ENCODE measurements around the gene LSAMP. TPM values are rescaled to one million over a fixed set of nuclear protein-coding genes. Genes with fewer than 3 reads are reported as not detected.

LSAMP gene
- total RNA-seq, 4 donors from 2014 or later = 4.3 to 5.2 (median 5.0) TPM

DNA sequence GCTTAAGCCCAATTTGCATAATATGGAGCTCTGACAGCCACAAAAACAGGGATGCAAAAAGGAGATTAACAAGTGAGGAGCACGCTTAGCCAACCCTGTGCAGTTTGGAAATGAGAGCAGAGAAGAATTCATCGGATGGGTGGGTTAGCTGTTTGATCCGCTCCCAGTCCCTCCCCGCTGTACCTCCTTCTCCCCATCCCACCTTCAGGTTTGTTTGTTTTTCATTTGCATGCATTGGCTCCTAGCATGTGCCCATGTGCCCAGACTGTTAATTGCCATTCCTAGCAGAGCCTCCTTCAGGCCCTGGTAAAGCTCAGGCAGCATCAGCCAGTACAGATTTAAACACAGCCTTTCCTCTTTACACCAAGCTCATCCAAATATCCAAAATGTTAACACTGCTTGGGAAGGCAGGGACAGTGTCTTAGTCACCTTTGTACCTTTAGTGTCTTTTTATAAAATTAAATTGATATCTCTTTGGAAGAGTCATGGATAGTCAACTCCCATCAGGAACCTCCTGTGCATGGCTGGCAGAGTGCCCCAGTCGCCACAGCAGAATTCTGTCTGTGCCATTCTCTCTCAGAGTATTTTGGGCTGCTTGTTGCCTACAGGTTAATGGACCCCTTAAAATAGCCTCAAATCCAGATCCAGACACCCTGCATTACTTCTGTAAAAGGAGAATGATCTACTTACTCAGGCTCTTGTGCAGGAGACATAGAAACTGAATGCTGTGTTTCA lies 244.2 kb downstream of the LSAMP start:
- WGBS = 77% methylated on average over 5 of the region's 5 CpGs
- Histone ChIP-seq H3K36me3 (no peaks in the 10 kb centered on the region), H3K9me3 (no peaks in the 10 kb centered on the region), H3K4me1 (no peaks in the 10 kb centered on the region), H3K27ac (no peak overlapping the region), H3K4me3 (no peak overlapping the region), H3K27me3 (no peaks in the 10 kb centered on the region)
- TF ChIP-seq, protein P1, sequence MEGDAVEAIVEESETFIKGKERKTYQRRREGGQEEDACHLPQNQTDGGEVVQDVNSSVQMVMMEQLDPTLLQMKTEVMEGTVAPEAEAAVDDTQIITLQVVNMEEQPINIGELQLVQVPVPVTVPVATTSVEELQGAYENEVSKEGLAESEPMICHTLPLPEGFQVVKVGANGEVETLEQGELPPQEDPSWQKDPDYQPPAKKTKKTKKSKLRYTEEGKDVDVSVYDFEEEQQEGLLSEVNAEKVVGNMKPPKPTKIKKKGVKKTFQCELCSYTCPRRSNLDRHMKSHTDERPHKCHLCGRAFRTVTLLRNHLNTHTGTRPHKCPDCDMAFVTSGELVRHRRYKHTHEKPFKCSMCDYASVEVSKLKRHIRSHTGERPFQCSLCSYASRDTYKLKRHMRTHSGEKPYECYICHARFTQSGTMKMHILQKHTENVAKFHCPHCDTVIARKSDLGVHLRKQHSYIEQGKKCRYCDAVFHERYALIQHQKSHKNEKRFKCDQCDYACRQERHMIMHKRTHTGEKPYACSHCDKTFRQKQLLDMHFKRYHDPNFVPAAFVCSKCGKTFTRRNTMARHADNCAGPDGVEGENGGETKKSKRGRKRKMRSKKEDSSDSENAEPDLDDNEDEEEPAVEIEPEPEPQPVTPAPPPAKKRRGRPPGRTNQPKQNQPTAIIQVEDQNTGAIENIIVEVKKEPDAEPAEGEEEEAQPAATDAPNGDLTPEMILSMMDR (IDR thresholded peaks at IDR 0.05) = no peak
- TF ChIP-seq EP300 (IDR thresholded peaks at IDR 0.05) (no peak), POLR2A (IDR thresholded peaks at IDR 0.05) (no peak), POLR2AphosphoS5 (IDR thresholded peaks at IDR 0.05) (no peak)
- DNase-seq (ENCODE audit: low spot score in 2 of 2) = no peak

DNA sequence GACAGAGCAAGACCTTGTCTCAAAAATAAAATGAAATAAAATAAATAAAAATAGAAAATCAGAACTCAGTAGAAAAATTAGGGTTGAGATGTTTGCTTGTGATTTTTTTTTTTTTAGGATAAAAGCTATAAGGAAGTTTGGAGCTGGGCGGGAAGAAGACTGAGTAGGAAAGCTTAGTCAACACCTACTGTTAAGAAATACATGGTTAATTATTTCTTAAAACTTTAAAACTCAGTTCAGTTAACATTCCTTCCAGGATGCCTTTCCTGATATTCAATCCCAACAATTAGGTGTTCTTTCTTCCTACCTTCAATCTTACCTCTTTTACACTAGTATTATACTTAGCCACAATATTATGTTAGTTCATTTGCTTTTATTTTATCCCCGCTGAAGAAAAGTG lies 246.2 kb downstream of the LSAMP start:
- Histone ChIP-seq H3K36me3 (no peaks in the 10 kb centered on the region), H3K27ac (no peak overlapping the region), H3K9me3 (no peaks in the 10 kb centered on the region), H3K27me3 (no peaks in the 10 kb centered on the region), H3K4me1 (no peaks in the 10 kb centered on the region), H3K4me3 (no peak overlapping the region)
- no peak for TF ChIP-seq POLR2A (IDR thresholded peaks at IDR 0.05)
- TF ChIP-seq POLR2AphosphoS5 (IDR thresholded peaks at IDR 0.05) = no peak
- TF ChIP-seq EP300 (IDR thresholded peaks at IDR 0.05) = no peak
- TF ChIP-seq, protein P1 (IDR thresholded peaks at IDR 0.05) = no peak
- no peak for DNase-seq (ENCODE audit: low spot score in 2 of 2)
- WGBS = 93% methylated on average over 2 of the region's 2 CpGs

DNA sequence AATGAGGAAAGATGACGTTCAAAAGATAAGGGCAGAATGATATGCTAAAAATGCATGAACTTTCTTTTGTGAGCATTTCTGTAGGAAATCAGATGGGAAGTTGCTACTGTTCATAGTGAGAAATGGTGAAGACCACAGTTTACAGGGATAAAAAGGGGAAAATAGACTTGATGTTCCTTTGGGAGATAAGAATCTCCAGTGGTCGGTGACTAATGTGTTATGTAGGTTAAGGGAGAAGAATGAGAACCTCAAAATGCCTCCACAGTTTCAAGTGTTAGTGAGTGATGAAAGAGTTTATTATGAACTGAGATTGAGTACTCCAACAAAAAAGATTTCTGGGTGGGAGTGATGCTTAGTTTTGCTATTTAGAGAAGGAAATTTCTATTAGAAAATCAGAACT lies 247.2 kb downstream of the LSAMP start:
- no peak for DNase-seq (ENCODE audit: low spot score in 2 of 2)
- no peaks in the 10 kb centered on the region for H3K36me3 ChIP-seq
- no peaks in the 10 kb centered on the region for H3K27me3 ChIP-seq
- no peaks in the 10 kb centered on the region for H3K9me3 ChIP-seq
- TF ChIP-seq EP300 (IDR thresholded peaks at IDR 0.05) (no peak), POLR2A (IDR thresholded peaks at IDR 0.05) (no peak), POLR2AphosphoS5 (IDR thresholded peaks at IDR 0.05) (no peak)
- TF ChIP-seq, protein P1 (IDR thresholded peaks at IDR 0.05) = no peak
- no peak overlapping the region for H3K27ac ChIP-seq
- H3K4me1 ChIP-seq = no peaks in the 10 kb centered on the region
- WGBS = 54% methylated on average over 2 of the region's 2 CpGs
- no peak overlapping the region for H3K4me3 ChIP-seq

DNA sequence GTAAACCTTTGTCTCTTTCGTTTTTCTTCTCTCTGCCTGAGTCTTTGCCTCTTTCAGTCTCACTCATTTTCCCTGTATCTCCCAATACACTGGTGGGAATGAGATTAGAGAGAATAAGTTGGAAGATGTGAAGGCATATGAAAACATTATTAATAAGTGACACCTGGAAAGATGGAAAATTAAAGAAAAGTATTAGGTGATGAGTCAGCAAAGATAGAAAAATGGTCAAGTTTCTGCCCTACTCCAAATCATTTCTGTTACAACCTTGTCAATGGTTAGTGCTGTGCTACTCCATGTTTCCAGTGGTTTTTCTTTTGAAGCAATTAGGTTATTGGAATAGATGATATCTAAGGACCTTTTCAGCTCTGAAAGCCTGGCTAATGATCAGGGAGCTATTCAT lies 252.8 kb downstream of the LSAMP start:
- no peaks in the 10 kb centered on the region for H3K27me3 ChIP-seq
- DNase-seq (ENCODE audit: low spot score in 2 of 2) = no peak
- H3K4me3 ChIP-seq = no peak overlapping the region
- no peak for TF ChIP-seq EP300 (IDR thresholded peaks at IDR 0.05)
- H3K4me1 ChIP-seq = no peaks in the 10 kb centered on the region
- no peaks in the 10 kb centered on the region for H3K9me3 ChIP-seq
- no peak overlapping the region for H3K27ac ChIP-seq
- no peaks in the 10 kb centered on the region for H3K36me3 ChIP-seq
- 78% methylated on average over 1 of the region's 1 CpG for WGBS

DNA sequence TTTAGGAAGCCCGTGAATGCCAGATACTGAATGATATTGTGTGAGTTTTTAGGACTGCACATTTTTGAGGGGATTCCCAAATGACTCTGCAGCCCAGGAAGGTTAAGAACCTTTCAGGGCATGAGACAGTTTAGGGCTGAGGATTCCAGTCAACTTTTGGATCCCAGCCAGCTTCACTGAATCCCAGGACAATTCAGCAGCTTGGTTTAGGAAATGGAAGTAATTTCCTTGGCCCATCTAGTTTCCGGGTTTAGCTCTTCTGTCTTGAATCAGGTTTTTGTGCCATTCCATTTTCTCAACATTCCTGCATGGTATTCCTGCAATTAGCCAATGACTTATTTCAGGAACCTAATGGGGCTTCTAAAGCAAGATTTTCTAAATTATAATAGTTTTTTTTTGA lies 253.9 kb downstream of the LSAMP start:
- Histone ChIP-seq H3K4me3 (no peak overlapping the region), H3K9me3 (no peaks in the 10 kb centered on the region), H3K27me3 (no peaks in the 10 kb centered on the region), H3K4me1 (no peaks in the 10 kb centered on the region), H3K36me3 (no peaks in the 10 kb centered on the region), H3K27ac (no peak overlapping the region)
- WGBS = 49% methylated on average over 2 of the region's 2 CpGs
- TF ChIP-seq EP300 (IDR thresholded peaks at IDR 0.05) = no peak
- TF ChIP-seq, protein P1 (IDR thresholded peaks at IDR 0.05) = no peak
- DNase-seq (ENCODE audit: low spot score in 2 of 2) = no peak

DNA sequence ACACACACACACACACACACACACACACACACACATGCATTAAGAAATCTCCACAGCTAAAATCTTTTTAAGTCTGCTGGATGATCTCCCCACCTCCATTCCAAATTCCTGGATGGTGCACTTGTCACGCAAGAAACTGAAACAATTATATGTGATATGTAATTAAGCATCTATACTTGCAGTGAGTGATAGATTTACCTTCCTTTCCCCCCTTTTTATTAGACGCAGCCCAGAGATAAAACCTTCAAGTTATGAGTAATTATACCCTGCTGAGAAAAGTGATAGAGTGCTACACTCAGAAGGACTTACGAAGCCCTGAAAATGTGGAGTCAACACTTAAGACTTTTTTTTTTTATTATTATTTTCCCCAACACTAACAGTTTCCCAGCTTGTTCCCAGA lies 255.2 kb downstream of the LSAMP start:
- 72% methylated on average over 3 of the region's 3 CpGs for WGBS
- Histone ChIP-seq H3K27ac (no peak overlapping the region), H3K27me3 (no peaks in the 10 kb centered on the region), H3K36me3 (no peaks in the 10 kb centered on the region), H3K9me3 (no peaks in the 10 kb centered on the region), H3K4me3 (no peak overlapping the region), H3K4me1 (no peaks in the 10 kb centered on the region)
- no peak for DNase-seq (ENCODE audit: low spot score in 2 of 2)
- TF ChIP-seq, protein P1 (IDR thresholded peaks at IDR 0.05) = no peak
- TF ChIP-seq POLR2AphosphoS5 (IDR thresholded peaks at IDR 0.05) (no peak), EP300 (IDR thresholded peaks at IDR 0.05) (no peak), POLR2A (IDR thresholded peaks at IDR 0.05) (no peak)
